GM23338 (cell line): ENCODE measurements around the gene CYP27A1. TPM values are rescaled to one million over a fixed set of nuclear protein-coding genes. Genes with fewer than 3 reads are reported as not detected.

ENCODE experiments used
- ATAC-seq: fragments of 200-7000 bp; cut with Tn5 transposase; 3 replicates; pipeline ENCODE4 v1.9.1; 2020
- DNase-seq: peaks from one replicate; pipeline ENCODE4 v3.0.0-alpha.2; 2015; ENCODE audit warnings: low spot score
- H2AFZ ChIP-seq: fragments of 200-600 bp; sonication (generic); 2 replicates; pipeline ENCODE4 v1.8.0; 2016; ENCODE audit warnings: antibody characterized with exemption, mild to moderate bottlenecking, moderate library complexity
- H3F3A ChIP-seq: fragments of 200-600 bp; sonication (generic); replicated peaks from 2 replicates; pipeline ENCODE4 v1.8.0; 2017; ENCODE audit warnings: antibody characterized with exemption, mixed run types, low read depth
- H3K27ac ChIP-seq: fragments of 200-600 bp; sonication (generic); 2 replicates; pipeline ENCODE4 v1.6.1; 2016; ENCODE audit warnings: low read depth
- H3K27me3 ChIP-seq: fragments of 200-600 bp; sonication (generic); 2 replicates; pipeline ENCODE4 v1.8.0; 2016; ENCODE audit warnings: mild to moderate bottlenecking, mixed run types, moderate library complexity; ENCODE audit not compliant: insufficient read depth
- H3K36me3 ChIP-seq: fragments of 200-600 bp; sonication (generic); 2 replicates; pipeline ENCODE4 v1.8.0; 2016; ENCODE audit warnings: mild to moderate bottlenecking; ENCODE audit not compliant: insufficient read depth
- H3K4me1 ChIP-seq: fragments of 200-600 bp; sonication (generic); 2 replicates; pipeline ENCODE4 v1.8.0; 2016; ENCODE audit warnings: mild to moderate bottlenecking, moderate library complexity; ENCODE audit not compliant: insufficient read depth
- H3K4me2 ChIP-seq: fragments of 200-600 bp; sonication (generic); 2 replicates; pipeline ENCODE4 v1.7.1; 2017; ENCODE audit warnings: mixed run types
- H3K4me3 ChIP-seq: fragments of 200-600 bp; sonication (generic); 2 replicates; pipeline ENCODE4 v1.6.1; 2016; ENCODE audit warnings: mixed run types
- H3K79me2 ChIP-seq: fragments of 200-600 bp; sonication (generic); replicated peaks from 2 replicates; pipeline ENCODE4 v1.8.0; 2017; ENCODE audit warnings: mild to moderate bottlenecking; ENCODE audit not compliant: insufficient read depth
- H3K9me2 ChIP-seq: fragments of 200-600 bp; sonication (generic); 2 replicates; pipeline ENCODE4 v1.8.0; 2017; ENCODE audit not compliant: insufficient read depth
- H4K20me1 ChIP-seq: fragments of 200-600 bp; sonication (generic); replicated peaks from 2 replicates; pipeline ENCODE4 v1.8.0; 2017; ENCODE audit warnings: mild to moderate bottlenecking; ENCODE audit not compliant: insufficient read depth
- H3K27ac Mint-ChIP-seq: 2 replicates; pipeline ENCODE4 v1.8.0; 2020; ENCODE audit warnings: inconsistent platforms, mild to moderate bottlenecking, moderate library complexity, mixed read lengths
- H3K27me3 Mint-ChIP-seq: 3 replicates; pipeline ENCODE4 v1.8.0; 2022; ENCODE audit warnings: low read depth, mild to moderate bottlenecking, moderate library complexity, mixed read lengths, inconsistent platforms; ENCODE audit not compliant: insufficient read depth, poor library complexity
- H3K36me3 Mint-ChIP-seq: 3 replicates; pipeline ENCODE4 v1.8.0; 2021; ENCODE audit warnings: low read depth, mild to moderate bottlenecking, inconsistent platforms, moderate library complexity, mixed read lengths
- H3K4me1 Mint-ChIP-seq: 3 replicates; pipeline ENCODE4 v1.8.0; 2020; ENCODE audit warnings: mild to moderate bottlenecking, inconsistent platforms, mixed read lengths
- H3K4me3 Mint-ChIP-seq: 3 replicates; pipeline ENCODE4 v1.8.0; 2021; ENCODE audit warnings: moderate library complexity, mild to moderate bottlenecking, inconsistent platforms, mixed read lengths
- H3K9me3 Mint-ChIP-seq: 3 replicates; pipeline ENCODE4 v1.8.0; 2020; ENCODE audit warnings: moderate library complexity, mild to moderate bottlenecking, inconsistent platforms, mixed read lengths
- CREB1 ChIP-seq: fragments of 250-450 bp; sonication (Bioruptor Pico); IDR thresholded peaks from 2 replicates; pipeline ENCODE4 v1.5.0; 2020; ENCODE audit warnings: low read depth, mild to moderate bottlenecking, moderate library complexity
- EZH2 ChIP-seq: fragments of 200-600 bp; sonication (generic); IDR thresholded peaks from one replicate; pipeline ENCODE4 v1.8.0; 2017; ENCODE audit warnings: antibody characterized with exemption, mild to moderate bottlenecking, low read depth; ENCODE audit not compliant: unreplicated experiment
- JUNB ChIP-seq: IDR thresholded peaks from one replicate; pipeline ENCODE4 v1.6.1; 2016; ENCODE audit warnings: antibody characterized with exemption; ENCODE audit not compliant: unreplicated experiment
- POLR2AphosphoS5 ChIP-seq: IDR thresholded peaks from 2 replicates; pipeline ENCODE4 v1.6.1; 2016; ENCODE audit warnings: antibody characterized with exemption, low read depth
- STAT1 ChIP-seq: IDR thresholded peaks from one replicate; pipeline ENCODE4 v1.6.1; 2016; ENCODE audit warnings: antibody characterized with exemption; ENCODE audit not compliant: unreplicated experiment
- ZNF114 ChIP-seq: fragments of 250-450 bp; sonication (Bioruptor Pico); IDR thresholded peaks from 2 replicates; pipeline ENCODE4 v1.5.0; 2020; ENCODE audit warnings: mild to moderate bottlenecking, moderate library complexity
- ZNF331 ChIP-seq: fragments of 250-450 bp; sonication (Bioruptor Pico); IDR thresholded peaks from 2 replicates; pipeline ENCODE4 v1.5.0; 2020; ENCODE audit warnings: low read depth, mild to moderate bottlenecking, moderate library complexity
- polyA plus RNA-seq: library from polyadenylated mRNA; unstranded; fragments of >200 nt; fragmentation: Nextera tagmentation; extraction: Ambion mirVana; gene quantifications from 2 replicates; pipeline ENCODE4 v1.2.1, GENCODE V29; 2016
- total RNA-seq: library from RNA; depleted of rRNA; stranded (reverse); fragments of >200 nt; shearing (Covaris generic); gene quantifications from 2 replicates; pipeline ENCODE4 v1.2.3, GENCODE V29; 2014
- TF ChIP-seq, protein P1 (sequence below), 2 experiments: fragments of 200-600 bp in 1 of 2; sonication (generic) in 1 of 2; conservative IDR thresholded peaks; 2 replicates each; pipeline versions ENCODE4 v1.5.1 to v1.6.1; 2016 to 2017; ENCODE audit warnings: antibody characterized with exemption in 2 of 2, low read depth in 2 of 2, mild to moderate bottlenecking in 2 of 2, moderate library complexity in 1 of 2
- TF ChIP-seq, protein P2 (sequence below): IDR thresholded peaks from 2 replicates; pipeline ENCODE4 v1.6.1; 2016; ENCODE audit warnings: antibody characterized with exemption
- TF ChIP-seq, protein P3 (sequence below): IDR thresholded peaks from one replicate; pipeline ENCODE4 v1.6.1; 2018; ENCODE audit warnings: antibody characterized with exemption; ENCODE audit not compliant: unreplicated experiment

CYP27A1 gene
- total and polyA plus RNA-seq, 2 experiments from 2014 or later, result 2.2 to 6.9 TPM

DNA sequence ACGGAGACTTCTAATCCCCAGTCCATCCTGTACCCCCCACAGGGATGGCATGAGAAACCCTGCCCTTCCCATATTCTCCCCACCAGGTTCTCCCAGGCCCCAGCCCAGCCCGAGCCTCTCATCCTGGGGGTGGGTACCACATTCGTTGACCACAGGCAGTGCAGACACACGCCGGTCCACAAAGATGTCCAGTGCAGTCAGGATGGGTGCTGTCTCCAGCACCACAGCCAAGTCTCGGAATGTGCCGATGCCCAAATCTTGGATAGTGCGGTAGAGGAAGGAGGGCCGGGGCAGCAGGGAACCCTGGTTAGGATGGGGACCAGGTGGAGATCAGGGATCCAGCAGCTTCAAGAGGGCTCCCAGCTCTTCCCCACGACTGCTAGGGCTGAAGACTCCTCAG, 44.8 kb downstream of the CYP27A1 start:
- TF ChIP-seq, protein P1, sequence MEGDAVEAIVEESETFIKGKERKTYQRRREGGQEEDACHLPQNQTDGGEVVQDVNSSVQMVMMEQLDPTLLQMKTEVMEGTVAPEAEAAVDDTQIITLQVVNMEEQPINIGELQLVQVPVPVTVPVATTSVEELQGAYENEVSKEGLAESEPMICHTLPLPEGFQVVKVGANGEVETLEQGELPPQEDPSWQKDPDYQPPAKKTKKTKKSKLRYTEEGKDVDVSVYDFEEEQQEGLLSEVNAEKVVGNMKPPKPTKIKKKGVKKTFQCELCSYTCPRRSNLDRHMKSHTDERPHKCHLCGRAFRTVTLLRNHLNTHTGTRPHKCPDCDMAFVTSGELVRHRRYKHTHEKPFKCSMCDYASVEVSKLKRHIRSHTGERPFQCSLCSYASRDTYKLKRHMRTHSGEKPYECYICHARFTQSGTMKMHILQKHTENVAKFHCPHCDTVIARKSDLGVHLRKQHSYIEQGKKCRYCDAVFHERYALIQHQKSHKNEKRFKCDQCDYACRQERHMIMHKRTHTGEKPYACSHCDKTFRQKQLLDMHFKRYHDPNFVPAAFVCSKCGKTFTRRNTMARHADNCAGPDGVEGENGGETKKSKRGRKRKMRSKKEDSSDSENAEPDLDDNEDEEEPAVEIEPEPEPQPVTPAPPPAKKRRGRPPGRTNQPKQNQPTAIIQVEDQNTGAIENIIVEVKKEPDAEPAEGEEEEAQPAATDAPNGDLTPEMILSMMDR (conservative IDR thresholded peaks at IDR 0.05; ENCODE audit: low read depth in 2 of 2), result no peak
- TF ChIP-seq EZH2 (no peak), POLR2AphosphoS5 (no peak), ZNF331 (no peak)
- Histone ChIP-seq H3K4me3 (no peak overlapping the region), H4K20me1 (no peaks in the 10 kb centered on the region), H3K9me2 (no peaks in the 10 kb centered on the region), H3K27ac (no peak overlapping the region), H3K79me2 (no peaks in the 10 kb centered on the region), H3K27me3 (no peaks in the 10 kb centered on the region), H2AFZ (no peak overlapping the region), H3F3A (no peaks in the 10 kb centered on the region), H3K36me3 (no peaks in the 10 kb centered on the region), H3K4me2 (no peak overlapping the region), H3K4me1 (no peaks in the 10 kb centered on the region)
- no peaks in the 10 kb centered on the region for H3K36me3 Mint-ChIP-seq
- H3K4me3 Mint-ChIP-seq, result no peak overlapping the region
- H3K27me3 Mint-ChIP-seq, result peaks cover 2% of the 10 kb centered on the region
- DNase-seq, result no peak
- H3K9me3 Mint-ChIP-seq, result no peaks in the 10 kb centered on the region
- H3K27ac Mint-ChIP-seq, result no peak overlapping the region
- ATAC-seq, result no peak
- H3K4me1 Mint-ChIP-seq, result peaks cover 8% of the 10 kb centered on the region

DNA sequence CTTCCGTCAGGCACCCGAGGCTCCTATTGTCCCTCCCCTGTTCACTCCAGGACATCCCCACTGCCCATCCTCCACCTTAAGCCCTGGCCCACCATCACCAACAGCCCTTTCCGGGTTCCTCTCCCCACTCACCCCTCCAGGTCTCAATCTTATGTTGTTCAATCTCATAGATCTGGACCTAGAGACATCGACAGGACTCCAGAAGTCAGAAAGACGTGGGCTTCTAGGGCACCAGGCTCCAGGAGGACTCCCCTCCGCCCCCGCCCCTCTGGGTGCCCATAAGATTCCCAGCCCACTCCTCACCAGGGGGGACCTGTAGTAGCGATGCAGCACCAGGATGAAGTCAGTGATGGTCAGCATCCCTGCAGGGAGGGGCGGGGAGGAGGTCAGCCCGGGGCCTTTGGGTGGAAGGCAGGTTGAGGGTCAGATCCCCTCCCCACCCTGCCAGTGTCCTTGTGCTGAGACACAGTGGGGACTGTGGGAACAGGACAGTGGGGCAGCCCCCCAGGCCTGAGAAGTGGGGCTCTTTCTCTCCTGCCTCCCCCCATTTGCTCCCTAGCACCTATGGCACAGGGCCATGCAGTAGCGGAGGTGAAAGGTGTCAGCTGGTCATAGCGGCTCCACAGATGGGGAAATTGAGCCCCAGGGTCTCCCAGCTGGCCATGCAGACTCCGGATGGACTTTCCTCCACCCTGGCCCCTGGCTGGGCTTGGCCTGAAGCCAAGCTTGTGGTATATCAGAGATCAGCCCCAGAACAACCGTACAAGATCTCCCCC, 45.9 kb downstream of the CYP27A1 start:
- no peaks in the 10 kb centered on the region for H3K79me2 ChIP-seq
- H3K36me3 ChIP-seq, result no peaks in the 10 kb centered on the region
- no peaks in the 10 kb centered on the region for H3F3A ChIP-seq
- no peak overlapping the region for H3K4me2 ChIP-seq
- DNase-seq (no peak), ATAC-seq (no peak)
- H4K20me1 ChIP-seq, result no peaks in the 10 kb centered on the region
- no peaks in the 10 kb centered on the region for H3K4me1 ChIP-seq
- Mint-ChIP-seq H3K36me3 (no peaks in the 10 kb centered on the region), H3K9me3 (no peaks in the 10 kb centered on the region), H3K4me1 (peaks cover under 1% of the 10 kb centered on the region; the same call in 1 of the 3 replicates), H3K27ac (no peak overlapping the region), H3K4me3 (no peak overlapping the region), H3K27me3 (peaks cover 4% of the 10 kb centered on the region)
- no peak overlapping the region for H2AFZ ChIP-seq
- H3K4me3 ChIP-seq, result no peak overlapping the region
- H3K9me2 ChIP-seq, result no peaks in the 10 kb centered on the region
- H3K27me3 ChIP-seq, result no peaks in the 10 kb centered on the region
- H3K27ac ChIP-seq, result no peak overlapping the region
- TF ChIP-seq ZNF331 (no peak), ZNF114 (CRISPR knock-in tag) (no peak), CREB1 (no peak), JUNB (no peak), STAT1 (no peak), EZH2 (no peak)
- TF ChIP-seq, protein P1 (conservative IDR thresholded peaks at IDR 0.05; ENCODE audit: low read depth in 2 of 2), result no peak
- TF ChIP-seq, protein P2, sequence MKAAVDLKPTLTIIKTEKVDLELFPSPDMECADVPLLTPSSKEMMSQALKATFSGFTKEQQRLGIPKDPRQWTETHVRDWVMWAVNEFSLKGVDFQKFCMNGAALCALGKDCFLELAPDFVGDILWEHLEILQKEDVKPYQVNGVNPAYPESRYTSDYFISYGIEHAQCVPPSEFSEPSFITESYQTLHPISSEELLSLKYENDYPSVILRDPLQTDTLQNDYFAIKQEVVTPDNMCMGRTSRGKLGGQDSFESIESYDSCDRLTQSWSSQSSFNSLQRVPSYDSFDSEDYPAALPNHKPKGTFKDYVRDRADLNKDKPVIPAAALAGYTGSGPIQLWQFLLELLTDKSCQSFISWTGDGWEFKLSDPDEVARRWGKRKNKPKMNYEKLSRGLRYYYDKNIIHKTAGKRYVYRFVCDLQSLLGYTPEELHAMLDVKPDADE, result no peak
- TF ChIP-seq, protein P3, sequence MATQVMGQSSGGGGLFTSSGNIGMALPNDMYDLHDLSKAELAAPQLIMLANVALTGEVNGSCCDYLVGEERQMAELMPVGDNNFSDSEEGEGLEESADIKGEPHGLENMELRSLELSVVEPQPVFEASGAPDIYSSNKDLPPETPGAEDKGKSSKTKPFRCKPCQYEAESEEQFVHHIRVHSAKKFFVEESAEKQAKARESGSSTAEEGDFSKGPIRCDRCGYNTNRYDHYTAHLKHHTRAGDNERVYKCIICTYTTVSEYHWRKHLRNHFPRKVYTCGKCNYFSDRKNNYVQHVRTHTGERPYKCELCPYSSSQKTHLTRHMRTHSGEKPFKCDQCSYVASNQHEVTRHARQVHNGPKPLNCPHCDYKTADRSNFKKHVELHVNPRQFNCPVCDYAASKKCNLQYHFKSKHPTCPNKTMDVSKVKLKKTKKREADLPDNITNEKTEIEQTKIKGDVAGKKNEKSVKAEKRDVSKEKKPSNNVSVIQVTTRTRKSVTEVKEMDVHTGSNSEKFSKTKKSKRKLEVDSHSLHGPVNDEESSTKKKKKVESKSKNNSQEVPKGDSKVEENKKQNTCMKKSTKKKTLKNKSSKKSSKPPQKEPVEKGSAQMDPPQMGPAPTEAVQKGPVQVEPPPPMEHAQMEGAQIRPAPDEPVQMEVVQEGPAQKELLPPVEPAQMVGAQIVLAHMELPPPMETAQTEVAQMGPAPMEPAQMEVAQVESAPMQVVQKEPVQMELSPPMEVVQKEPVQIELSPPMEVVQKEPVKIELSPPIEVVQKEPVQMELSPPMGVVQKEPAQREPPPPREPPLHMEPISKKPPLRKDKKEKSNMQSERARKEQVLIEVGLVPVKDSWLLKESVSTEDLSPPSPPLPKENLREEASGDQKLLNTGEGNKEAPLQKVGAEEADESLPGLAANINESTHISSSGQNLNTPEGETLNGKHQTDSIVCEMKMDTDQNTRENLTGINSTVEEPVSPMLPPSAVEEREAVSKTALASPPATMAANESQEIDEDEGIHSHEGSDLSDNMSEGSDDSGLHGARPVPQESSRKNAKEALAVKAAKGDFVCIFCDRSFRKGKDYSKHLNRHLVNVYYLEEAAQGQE, result no peak
